Vagina (tissue), 2 donors: ENCODE data around the gene CCDC102A.

Experiments
- CTCF ChIP-seq, 3 experiments: fragments of 450-650 bp in 2 of 3; fragments of 200-600 bp in 1 of 3; sonication (generic) in 1 of 3; IDR thresholded peaks; one replicate each; pipeline ENCODE4 v1.5.1; 2017 to 2019; ENCODE audit warnings: antibody characterized with exemption in 3 of 3, mild to moderate bottlenecking in 2 of 3, moderate library complexity in 2 of 3
- POLR2A ChIP-seq, 2 donors: fragments of 450-650 bp; IDR thresholded peaks; one replicate each; pipeline ENCODE4 v1.6.1; 2017; ENCODE audit warnings: antibody characterized with exemption in 2 of 2, mild to moderate bottlenecking in 2 of 2, moderate library complexity in 2 of 2

- TF ChIP-seq POLR2A (IDR thresholded peaks at IDR 0.05) (no peak), CTCF (IDR thresholded peaks at IDR 0.05) (no peak)
Measured at GRCh38 chr16:57537581-57538234, 1.3 kb upstream of the CCDC102A start.
